Measurements from ENCODE around the gene NPTXR.

Gene NPTXR

GRCh38 chr22:38789606-38790005 is 54.2 kb downstream of the NPTXR start:
- TF ChIP-seq FOXP2 (optimal IDR thresholded peaks at IDR 0.05; ENCODE audit: borderline replicate concordance, extremely low read depth, extremely low read length, insufficient read depth) (no peak), TAF1 (IDR thresholded peaks at IDR 0.05; ENCODE audit: borderline replicate concordance, insufficient read depth, low read length) (no peak), REST (IDR thresholded peaks at IDR 0.05; ENCODE audit: insufficient read depth in 1 of 2, low read depth in 2 of 2, low read length in 2 of 2) (no peak), POLR2AphosphoS5 (IDR thresholded peaks at IDR 0.05; ENCODE audit: low read depth, low read length) (no peak)

- TF ChIP-seq TAF1 (IDR thresholded peaks at IDR 0.05; ENCODE audit: borderline replicate concordance, insufficient read depth, low read length): no peak
- no peak for TF ChIP-seq FOXP2 (optimal IDR thresholded peaks at IDR 0.05; ENCODE audit: borderline replicate concordance, extremely low read depth, extremely low read length, insufficient read depth)
- TF ChIP-seq SIN3A (IDR thresholded peaks at IDR 0.05; ENCODE audit: borderline replicate concordance, insufficient read depth, low read length): no peak
- no peak for TF ChIP-seq POLR2AphosphoS5 (IDR thresholded peaks at IDR 0.05; ENCODE audit: low read depth, low read length)
- no peak for TF ChIP-seq REST (IDR thresholded peaks at IDR 0.05; ENCODE audit: insufficient read depth in 1 of 2, low read depth in 2 of 2, low read length in 2 of 2)
These were observed 55.0 kb downstream of the NPTXR start for GRCh38 chr22:38788846-38789245.

- no peak for TF ChIP-seq FOXP2 (optimal IDR thresholded peaks at IDR 0.05; ENCODE audit: borderline replicate concordance, extremely low read depth, extremely low read length, insufficient read depth)
- no peak for TF ChIP-seq SIN3A (IDR thresholded peaks at IDR 0.05; ENCODE audit: borderline replicate concordance, insufficient read depth, low read length)
- no peak for TF ChIP-seq TAF1 (IDR thresholded peaks at IDR 0.05; ENCODE audit: borderline replicate concordance, insufficient read depth, low read length)
- no peak for TF ChIP-seq POLR2AphosphoS5 (IDR thresholded peaks at IDR 0.05; ENCODE audit: low read depth, low read length)
- no peak for TF ChIP-seq REST (IDR thresholded peaks at IDR 0.05; ENCODE audit: insufficient read depth in 1 of 2, low read depth in 2 of 2, low read length in 2 of 2)
These were observed 55.6 kb downstream of the NPTXR start for GRCh38 chr22:38788021-38788816.

- TF ChIP-seq FOXP2 (optimal IDR thresholded peaks at IDR 0.05; ENCODE audit: borderline replicate concordance, extremely low read depth, extremely low read length, insufficient read depth): no peak
- TF ChIP-seq TAF1 (IDR thresholded peaks at IDR 0.05; ENCODE audit: borderline replicate concordance, insufficient read depth, low read length): no peak
- no peak for TF ChIP-seq POLR2AphosphoS5 (IDR thresholded peaks at IDR 0.05; ENCODE audit: low read depth, low read length)
- no peak for TF ChIP-seq SIN3A (IDR thresholded peaks at IDR 0.05; ENCODE audit: borderline replicate concordance, insufficient read depth, low read length)
- no peak for TF ChIP-seq REST (IDR thresholded peaks at IDR 0.05; ENCODE audit: insufficient read depth in 1 of 2, low read depth in 2 of 2, low read length in 2 of 2)
These were observed 57.2 kb downstream of the NPTXR start for GRCh38 chr22:38786631-38787030.

Measured in PFSK-1 (cell line).